HEK293 (cell line): ENCODE results near the gene KIF2C.
"Not testable (repeated sequence)": the region's sequence is repeated elsewhere in the genome, so short reads cannot be mapped to it uniquely, and the experiment has no call there.

Experiments used
- CTCF ChIA-PET: fragments of 350-600 bp; formaldehyde crosslinking; extraction: SDS; loops from one replicate; lab custom pipeline; 2021; ENCODE audit warnings: antibody characterized with exemption; lab: Yijun Ruan, JAX
- POLR2A ChIA-PET: fragments of 300-600 bp; formaldehyde crosslinking; extraction: SDS; loops from one replicate; lab custom pipeline; 2020; ENCODE audit warnings: antibody characterized with exemption, inconsistent platforms; lab: Yijun Ruan, JAX
- H3K27ac ChIP-seq: fragments of 200-500 bp; sonication (Bioruptor generic); 2 replicates; pipeline ENCODE4 v1.5.1; 2014; ENCODE audit warnings: low read depth, low read length, control low read depth, inconsistent platforms; ENCODE audit errors: extremely low read depth
- H3K36me3 ChIP-seq, 2 experiments: fragments of 200-500 bp in 1 of 2; sonication (Bioruptor generic) in 1 of 2; 1 replicate in 1 of 2; 2 replicates in 1 of 2; pipeline ENCODE4 v1.5.1; 2014 to 2017; ENCODE audit warnings: inconsistent platforms in 2 of 2, low read length in 2 of 2; ENCODE audit not compliant: control insufficient read depth in 2 of 2, insufficient read depth in 1 of 2
- H3K4me1 ChIP-seq: fragments of 200-500 bp; sonication (Bioruptor generic); 2 replicates; pipeline ENCODE4 v1.5.1; 2014; ENCODE audit warnings: mild to moderate bottlenecking, low read length, inconsistent platforms; ENCODE audit not compliant: control insufficient read depth, insufficient read depth
- H3K4me3 ChIP-seq: 2 replicates; pipeline ENCODE4 v1.5.1; 2011; ENCODE audit warnings: low read depth, mild to moderate bottlenecking, control low read depth, low read length, moderate library complexity
- H3K9me3 ChIP-seq: fragments of 200-500 bp; sonication (Bioruptor generic); 2 replicates; pipeline ENCODE4 v1.5.1; 2014; ENCODE audit warnings: low read depth, low read length, inconsistent platforms; ENCODE audit not compliant: control insufficient read depth, insufficient read depth
- KLF1 ChIP-seq: fragments of 450-650 bp; formaldehyde crosslinking; IDR thresholded peaks from 2 replicates; pipeline ENCODE4 v1.5.1; 2016; ENCODE audit warnings: missing biosample characterization, missing genetic modification characterization
- KLF10 ChIP-seq: fragments of 450-650 bp; IDR thresholded peaks from 2 replicates; pipeline ENCODE4 v1.5.1; 2018; ENCODE audit warnings: missing biosample characterization, mild to moderate bottlenecking, missing genetic modification characterization
- KLF16 ChIP-seq: fragments of 450-650 bp; formaldehyde crosslinking; IDR thresholded peaks from 2 replicates; pipeline ENCODE4 v1.5.1; 2017; ENCODE audit warnings: missing biosample characterization, missing genetic modification characterization
- OSR2 ChIP-seq: fragments of 450-650 bp; formaldehyde crosslinking; IDR thresholded peaks from 2 replicates; pipeline ENCODE4 v1.5.1; 2016; ENCODE audit warnings: missing biosample characterization, missing genetic modification characterization
- PRDM6 ChIP-seq: fragments of 450-650 bp; formaldehyde crosslinking; IDR thresholded peaks from 2 replicates; pipeline ENCODE4 v1.5.1; 2017; ENCODE audit warnings: missing biosample characterization, missing genetic modification characterization
- SCRT1 ChIP-seq: fragments of 450-650 bp; formaldehyde crosslinking; IDR thresholded peaks from 2 replicates; pipeline ENCODE4 v1.5.1; 2016; ENCODE audit warnings: missing biosample characterization, missing genetic modification characterization, borderline replicate concordance
- SCRT2 ChIP-seq: fragments of 450-650 bp; formaldehyde crosslinking; IDR thresholded peaks from 2 replicates; pipeline ENCODE4 v1.5.1; 2016; ENCODE audit warnings: missing biosample characterization, missing genetic modification characterization
- WT1 ChIP-seq: fragments of 450-650 bp; formaldehyde crosslinking; IDR thresholded peaks from 2 replicates; pipeline ENCODE4 v1.5.1; 2016; ENCODE audit warnings: missing biosample characterization, missing genetic modification characterization
- ZBTB11 ChIP-seq: fragments of 450-650 bp; formaldehyde crosslinking; conservative IDR thresholded peaks from 2 replicates; pipeline ENCODE4 v1.5.1; 2016; ENCODE audit warnings: low read depth, missing biosample characterization, missing genetic modification characterization
- ZNF311 ChIP-seq: fragments of 450-650 bp; formaldehyde crosslinking; IDR thresholded peaks from 2 replicates; pipeline ENCODE4 v1.5.1; 2017; ENCODE audit warnings: missing biosample characterization, missing genetic modification characterization, borderline replicate concordance
- ZNF341 ChIP-seq: fragments of 450-650 bp; formaldehyde crosslinking; IDR thresholded peaks from 2 replicates; pipeline ENCODE4; 2016; ENCODE audit warnings: low read depth, missing biosample characterization, missing genetic modification characterization
- ZNF354C ChIP-seq: fragments of 450-650 bp; formaldehyde crosslinking; IDR thresholded peaks from 2 replicates; pipeline ENCODE4 v1.5.1; 2016; ENCODE audit warnings: missing biosample characterization, missing genetic modification characterization, low read depth, borderline replicate concordance
- ZNF423 ChIP-seq: fragments of 450-650 bp; formaldehyde crosslinking; IDR thresholded peaks from 2 replicates; pipeline ENCODE4 v1.5.1; 2016; ENCODE audit warnings: missing biosample characterization, missing genetic modification characterization
- ZNF514 ChIP-seq: fragments of 450-650 bp; formaldehyde crosslinking; IDR thresholded peaks from 2 replicates; pipeline ENCODE4 v1.5.1; 2016; ENCODE audit warnings: missing biosample characterization, missing genetic modification characterization
- ZNF544 ChIP-seq: fragments of 450-650 bp; formaldehyde crosslinking; IDR thresholded peaks from 2 replicates; pipeline ENCODE4 v1.5.0; 2017; ENCODE audit warnings: missing biosample characterization, missing genetic modification characterization
- ZNF785 ChIP-seq: fragments of 450-650 bp; formaldehyde crosslinking; IDR thresholded peaks from 2 replicates; pipeline ENCODE4 v1.5.1; 2016; ENCODE audit warnings: missing biosample characterization, missing genetic modification characterization
- TF ChIP-seq, protein P1 (sequence below): fragments of 450-650 bp; formaldehyde crosslinking; IDR thresholded peaks from 2 replicates; pipeline ENCODE4 v1.5.1; 2016; ENCODE audit warnings: missing biosample characterization, missing genetic modification characterization
- TF ChIP-seq, protein P2 (sequence below): fragments of 450-650 bp; formaldehyde crosslinking; IDR thresholded peaks from 2 replicates; pipeline ENCODE4 v1.5.1; 2016; ENCODE audit warnings: missing biosample characterization, missing genetic modification characterization, low read depth

KIF2C gene

DNA sequence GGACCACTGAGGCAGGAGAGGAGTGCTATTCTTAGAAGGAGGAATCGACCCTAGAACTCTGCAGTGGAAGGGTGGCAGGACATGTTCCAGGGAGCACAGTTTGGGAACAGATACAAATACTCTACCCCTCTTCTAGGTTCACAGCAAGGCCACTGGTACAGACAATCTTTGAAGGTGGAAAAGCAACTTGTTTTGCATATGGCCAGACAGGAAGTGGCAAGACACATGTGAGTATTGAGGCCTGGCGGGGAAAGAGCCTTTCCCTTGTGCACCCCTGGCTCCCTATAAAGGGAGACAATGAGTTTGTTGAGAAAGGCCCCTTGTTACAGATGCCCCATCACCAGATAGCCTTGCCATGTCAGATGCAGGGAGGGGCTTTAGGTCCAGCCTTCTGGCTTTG lies 17.8 kb downstream of the KIF2C start (continued):
- TF ChIP-seq, protein P1, sequence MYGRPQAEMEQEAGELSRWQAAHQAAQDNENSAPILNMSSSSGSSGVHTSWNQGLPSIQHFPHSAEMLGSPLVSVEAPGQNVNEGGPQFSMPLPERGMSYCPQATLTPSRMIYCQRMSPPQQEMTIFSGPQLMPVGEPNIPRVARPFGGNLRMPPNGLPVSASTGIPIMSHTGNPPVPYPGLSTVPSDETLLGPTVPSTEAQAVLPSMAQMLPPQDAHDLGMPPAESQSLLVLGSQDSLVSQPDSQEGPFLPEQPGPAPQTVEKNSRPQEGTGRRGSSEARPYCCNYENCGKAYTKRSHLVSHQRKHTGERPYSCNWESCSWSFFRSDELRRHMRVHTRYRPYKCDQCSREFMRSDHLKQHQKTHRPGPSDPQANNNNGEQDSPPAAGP = no peak
- TF ChIP-seq KLF1 = no peak
- no peak for TF ChIP-seq OSR2
- TF ChIP-seq ZNF354C = no peak
- TF ChIP-seq KLF16 (tag by site-specific recombination) = no peak

DNA sequence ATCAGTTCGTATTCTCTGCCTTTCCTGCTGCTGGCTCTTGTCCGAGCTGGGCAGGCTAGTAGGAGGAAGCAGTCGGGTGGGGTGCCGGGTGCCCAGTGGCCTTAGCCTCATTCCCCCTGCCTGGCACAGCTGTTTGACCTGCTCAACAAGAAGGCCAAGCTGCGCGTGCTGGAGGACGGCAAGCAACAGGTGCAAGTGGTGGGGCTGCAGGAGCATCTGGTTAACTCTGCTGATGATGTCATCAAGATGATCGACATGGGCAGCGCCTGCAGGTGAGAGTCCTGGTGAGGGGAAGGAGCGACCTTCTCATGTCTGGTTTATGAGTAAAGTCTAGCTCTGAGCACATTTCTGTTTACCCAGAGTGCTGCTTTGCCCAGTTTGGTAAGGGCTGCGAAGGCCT lies 19.4 kb downstream of the KIF2C start:
- no peaks in the 10 kb centered on the region for H3K9me3 ChIP-seq
- ChIA-PET POLR2A (interaction anchor here (1.6 to 3.4 kb wide), 2 partner anchors 16 kb away, joined by 6 to 17 read pairs; partner anchors contain the start of gene RPS8), CTCF (no interaction called here)
- no peak overlapping the region for H3K4me3 ChIP-seq
- H3K27ac ChIP-seq = no peak overlapping the region
- no peaks in the 10 kb centered on the region for H3K4me1 ChIP-seq
- TF ChIP-seq SCRT2 (tag by site-specific recombination) (peak; percentile 97), ZNF423 (tag by site-specific recombination) (no peak), SCRT1 (tag by site-specific recombination) (peak; percentile 81), ZNF785 (tag by site-specific recombination) (no peak), ZBTB11 (tag by site-specific recombination) (no peak)
- TF ChIP-seq, protein P2, sequence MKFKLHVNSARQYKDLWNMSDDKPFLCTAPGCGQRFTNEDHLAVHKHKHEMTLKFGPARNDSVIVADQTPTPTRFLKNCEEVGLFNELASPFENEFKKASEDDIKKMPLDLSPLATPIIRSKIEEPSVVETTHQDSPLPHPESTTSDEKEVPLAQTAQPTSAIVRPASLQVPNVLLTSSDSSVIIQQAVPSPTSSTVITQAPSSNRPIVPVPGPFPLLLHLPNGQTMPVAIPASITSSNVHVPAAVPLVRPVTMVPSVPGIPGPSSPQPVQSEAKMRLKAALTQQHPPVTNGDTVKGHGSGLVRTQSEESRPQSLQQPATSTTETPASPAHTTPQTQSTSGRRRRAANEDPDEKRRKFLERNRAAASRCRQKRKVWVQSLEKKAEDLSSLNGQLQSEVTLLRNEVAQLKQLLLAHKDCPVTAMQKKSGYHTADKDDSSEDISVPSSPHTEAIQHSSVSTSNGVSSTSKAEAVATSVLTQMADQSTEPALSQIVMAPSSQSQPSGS (tag by site-specific recombination) = peak; percentile 49; the same call in 1 of the 2 replicates
- H3K36me3 ChIP-seq = peaks cover 56 to 98% of the 10 kb centered on the region in 2 experiments

- POLR2A ChIA-PET = interaction anchor here (0.9 to 3.4 kb wide), 4 partner anchors 8 to 39 kb away, joined by 3 to 17 read pairs (median 5); partner anchors contain the start of gene RPS8
- TF ChIP-seq ZNF311 (tag by site-specific recombination) = no peak
- TF ChIP-seq WT1 (tag by site-specific recombination) = no peak
- no peak for TF ChIP-seq PRDM6
- TF ChIP-seq ZNF341 = no peak
- TF ChIP-seq ZNF544 (tag by site-specific recombination) = no peak
- no peak for TF ChIP-seq KLF10 (tag by site-specific recombination)
- no peak for TF ChIP-seq ZNF514
- TF ChIP-seq, all 188 proteins: peak for 0
- CTCF ChIA-PET = interaction anchor here (1.3 kb wide), 1 partner anchor 32 kb away, joined by 5 read pairs; no protein-coding TSS in a partner anchor
- Histone ChIP-seq H3K9me3 (no peaks in the 10 kb centered on the region), H3K4me1 (no peaks in the 10 kb centered on the region), H3K27ac (no peak overlapping the region), H3K36me3 (peaks cover 56 to 98% of the 10 kb centered on the region in 2 experiments), H3K4me3 (no peak overlapping the region)
Observed at GRCh38 chr1:44760876-44761275, 21.2 kb downstream of the KIF2C start.

DNA sequence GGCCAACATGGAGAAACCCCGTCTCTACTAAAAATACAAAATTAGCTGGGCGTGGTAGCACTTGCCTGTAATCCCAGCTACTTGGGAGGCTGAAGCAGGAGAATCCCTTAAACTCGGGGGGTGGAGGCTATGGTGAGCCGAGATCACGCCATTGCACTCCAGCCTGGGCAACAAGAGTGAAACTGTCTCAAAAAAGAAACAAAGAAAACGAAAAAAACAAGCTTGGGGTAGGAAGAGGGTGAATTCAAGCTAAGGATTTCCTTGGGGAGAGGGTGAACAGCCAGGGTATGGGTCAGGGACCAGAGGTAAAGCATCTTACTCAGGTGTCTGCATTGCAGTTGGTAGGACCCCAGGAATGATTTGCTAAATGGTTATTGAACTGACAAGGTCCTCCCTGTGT lies 26.8 kb downstream of the KIF2C start:
- peaks cover 40 to 69% of the 10 kb centered on the region in 2 experiments for H3K36me3 ChIP-seq

More for the DNA sequence above, 26.8 kb downstream of the KIF2C start:
- not testable (repeated sequence) for H3K27ac ChIP-seq, H3K9me3 ChIP-seq, H3K4me1 ChIP-seq, H3K4me3 ChIP-seq
- POLR2A ChIA-PET = interaction anchor here (1.4 to 2.4 kb wide), 5 partner anchors 9 to 92 kb away, joined by 4 to 15 read pairs (median 5); partner anchors contain the start of genes ARMH1, BTBD19, RNU5D-1 and RPS8
- CTCF ChIA-PET = interaction anchor here (1.3 to 1.7 kb wide), 2 partner anchors 19 to 35 kb away, joined by 4 read pairs; partner anchors contain the start of gene RNU5D-1
